Gastroesophageal sphincter (tissue), 4 donors: ENCODE results near the gene TTC32. TPM values are rescaled to one million over a fixed set of nuclear protein-coding genes. Genes with fewer than 3 reads are reported as not detected.

ENCODE experiments used
- ATAC-seq: fragments of 150-250 bp; one replicate; pipeline ENCODE4 v1.9.1; 2016; ENCODE audit warnings: mild to moderate bottlenecking, moderate library complexity
- H3K27ac ChIP-seq, 4 donors: fragments of 200-600 bp; sonication (generic) in 3 of 4; 1 replicate in 3 of 4; 2 replicates in 1 of 4; pipeline ENCODE4 v1.5.1; 2016 to 2019
- H3K27me3 ChIP-seq: fragments of 200-600 bp; sonication (generic); one replicate; pipeline ENCODE4 v1.5.1; 2019
- H3K36me3 ChIP-seq, 2 donors: fragments of 200-600 bp; sonication (generic); one replicate each; pipeline ENCODE4 v1.5.1; 2019; ENCODE audit warnings: control low read depth in 1 of 2
- H3K4me1 ChIP-seq, 3 donors: fragments of 200-600 bp; sonication (generic); 1 replicate in 2 of 3; 2 replicates in 1 of 3; pipeline ENCODE4 v1.5.1; 2016 to 2019; ENCODE audit warnings: control low read depth in 2 of 3
- H3K4me3 ChIP-seq, 2 donors: fragments of 200-600 bp; sonication (generic); one replicate each; pipeline ENCODE4 v1.5.1; 2019; ENCODE audit warnings: mild to moderate bottlenecking in 1 of 2, moderate library complexity in 1 of 2
- H3K9me3 ChIP-seq, 3 donors: fragments of 200-600 bp; sonication (generic); one replicate each; pipeline ENCODE4 v1.5.1; 2017 to 2019; ENCODE audit warnings: control low read depth in 2 of 3
- EP300 ChIP-seq: sonication (generic); formaldehyde crosslinking; IDR thresholded peaks from one replicate; pipeline ENCODE4 v1.6.1; 2017; ENCODE audit warnings: antibody characterized with exemption, mild to moderate bottlenecking
- POLR2A ChIP-seq, 2 donors: fragments of 450-650 bp; IDR thresholded peaks; one replicate each; pipeline ENCODE4 v1.6.1; 2017; ENCODE audit warnings: antibody characterized with exemption in 2 of 2, mild to moderate bottlenecking in 2 of 2, moderate library complexity in 1 of 2
- POLR2AphosphoS5 ChIP-seq: sonication (generic); formaldehyde crosslinking; IDR thresholded peaks from one replicate; pipeline ENCODE4 v1.6.1; 2017; ENCODE audit warnings: antibody characterized with exemption
- WGBS, 2 donors: methylation state at CpG; one replicate each; pipeline ENCODE4 v1.1.5; 2018; ENCODE audit warnings: low coverage in 1 of 2; 5-methylcytosine and 5-hydroxymethylcytosine counted together
- total RNA-seq, 4 donors: library from RNA; depleted of rRNA; stranded (reverse); fragments of >200 nt; gene quantifications; one replicate each; pipeline ENCODE4 v1.1.0, GENCODE V29; 2016
- TF ChIP-seq, protein P1 (sequence below), 4 experiments: fragments of 200-600 bp in 2 of 4; fragments of 450-650 bp in 2 of 4; sonication (generic) in 1 of 4; IDR thresholded peaks; one replicate each; pipeline ENCODE4 v1.5.1; 2017 to 2019; ENCODE audit warnings: antibody characterized with exemption in 4 of 4, mild to moderate bottlenecking in 2 of 4, moderate library complexity in 2 of 4

The TTC32 gene
- total RNA-seq, 4 donors from 2014 or later = 17.1 to 37.5 (median 17.9) TPM

DNA sequence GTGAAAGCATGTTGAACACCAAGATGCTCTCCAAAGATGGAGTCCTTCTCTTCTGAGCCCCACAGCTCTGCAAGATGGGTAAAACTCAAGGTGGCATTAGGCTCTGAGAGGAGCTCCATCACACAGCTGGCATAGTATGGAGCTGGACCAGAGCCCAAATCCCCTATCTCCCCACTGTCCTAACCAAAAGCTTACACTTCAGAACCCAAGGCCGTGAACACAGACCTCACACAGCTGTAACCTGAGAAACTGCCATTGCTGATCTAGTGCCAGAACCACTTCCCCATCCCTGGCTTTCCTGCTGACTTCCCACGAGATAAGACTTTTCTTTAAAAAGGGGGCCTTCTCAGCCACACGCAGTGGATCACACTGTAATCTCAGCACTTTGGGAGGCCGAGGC is 25.0 kb downstream of the TTC32 start:
- Histone ChIP-seq H3K27ac (no peak overlapping the region), H3K36me3 (no peaks in the 10 kb centered on the region), H3K4me1 (no peaks in the 10 kb centered on the region), H3K4me3 (no peak overlapping the region), H3K9me3 (no peaks in the 10 kb centered on the region), H3K27me3 (no peaks in the 10 kb centered on the region)
- no peak for ATAC-seq
- WGBS, 2 donors = 72% methylated on average over 2 of the region's 4 CpGs; no CpG with 5 or more reads in 1 of the 2 donors
- no peak for TF ChIP-seq EP300
- TF ChIP-seq, protein P1, sequence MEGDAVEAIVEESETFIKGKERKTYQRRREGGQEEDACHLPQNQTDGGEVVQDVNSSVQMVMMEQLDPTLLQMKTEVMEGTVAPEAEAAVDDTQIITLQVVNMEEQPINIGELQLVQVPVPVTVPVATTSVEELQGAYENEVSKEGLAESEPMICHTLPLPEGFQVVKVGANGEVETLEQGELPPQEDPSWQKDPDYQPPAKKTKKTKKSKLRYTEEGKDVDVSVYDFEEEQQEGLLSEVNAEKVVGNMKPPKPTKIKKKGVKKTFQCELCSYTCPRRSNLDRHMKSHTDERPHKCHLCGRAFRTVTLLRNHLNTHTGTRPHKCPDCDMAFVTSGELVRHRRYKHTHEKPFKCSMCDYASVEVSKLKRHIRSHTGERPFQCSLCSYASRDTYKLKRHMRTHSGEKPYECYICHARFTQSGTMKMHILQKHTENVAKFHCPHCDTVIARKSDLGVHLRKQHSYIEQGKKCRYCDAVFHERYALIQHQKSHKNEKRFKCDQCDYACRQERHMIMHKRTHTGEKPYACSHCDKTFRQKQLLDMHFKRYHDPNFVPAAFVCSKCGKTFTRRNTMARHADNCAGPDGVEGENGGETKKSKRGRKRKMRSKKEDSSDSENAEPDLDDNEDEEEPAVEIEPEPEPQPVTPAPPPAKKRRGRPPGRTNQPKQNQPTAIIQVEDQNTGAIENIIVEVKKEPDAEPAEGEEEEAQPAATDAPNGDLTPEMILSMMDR (IDR thresholded peaks at IDR 0.05) = no peak

DNA sequence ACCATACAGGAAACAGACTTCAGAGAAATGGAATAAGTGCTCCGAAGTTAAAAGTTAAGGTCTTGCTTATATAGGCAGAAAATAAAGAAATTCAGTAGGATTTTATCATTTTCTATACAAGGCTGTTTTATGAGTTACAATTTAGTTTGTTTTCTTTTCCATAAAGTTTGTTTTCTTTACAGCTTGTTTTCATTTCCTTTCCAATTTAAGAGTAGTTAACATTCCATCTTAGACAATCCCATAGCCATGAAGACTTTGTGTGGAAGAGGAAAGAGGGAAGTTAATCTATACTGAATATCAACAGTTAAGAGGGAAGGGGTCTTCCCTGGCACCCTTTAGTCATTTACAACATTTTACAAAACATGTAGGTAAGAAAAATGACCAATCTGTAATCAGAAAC is 26.5 kb downstream of the TTC32 start:
- ATAC-seq = no peak
- no peaks in the 10 kb centered on the region for H3K36me3 ChIP-seq
- H3K27ac ChIP-seq = no peak overlapping the region
- no peaks in the 10 kb centered on the region for H3K9me3 ChIP-seq
- no peaks in the 10 kb centered on the region for H3K4me1 ChIP-seq
- no peaks in the 10 kb centered on the region for H3K27me3 ChIP-seq
- 70 to 89% methylated on average over 1 of the region's 1 CpG for WGBS, 2 donors
- no peak overlapping the region for H3K4me3 ChIP-seq
- TF ChIP-seq EP300 (no peak), POLR2A (IDR thresholded peaks at IDR 0.05) (no peak), POLR2AphosphoS5 (no peak)
- TF ChIP-seq, protein P1 (IDR thresholded peaks at IDR 0.05) = no peak

DNA sequence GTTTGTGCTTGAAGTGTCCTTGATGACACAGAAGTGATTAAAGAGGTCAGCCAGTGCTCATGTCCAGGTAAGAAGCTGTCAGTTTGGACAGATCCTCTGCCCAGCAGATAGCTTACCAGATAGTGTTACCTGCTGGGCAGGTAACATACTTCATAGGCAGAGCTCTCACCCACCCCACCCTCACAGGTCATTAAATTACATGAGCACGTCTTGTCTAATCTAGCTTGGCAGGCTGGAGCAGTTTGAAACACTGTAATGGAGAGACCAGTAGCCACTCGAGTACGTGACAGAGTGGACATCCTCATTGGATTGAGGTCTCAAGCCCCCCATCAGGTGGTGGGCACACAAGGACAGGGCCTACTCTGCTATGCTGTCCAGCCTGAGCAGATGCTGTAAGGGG is 27.1 kb downstream of the TTC32 start:
- Histone ChIP-seq H3K36me3 (no peaks in the 10 kb centered on the region), H3K27me3 (no peaks in the 10 kb centered on the region), H3K4me3 (no peak overlapping the region), H3K27ac (no peak overlapping the region), H3K4me1 (no peaks in the 10 kb centered on the region), H3K9me3 (no peaks in the 10 kb centered on the region)
- 92% methylated on average over 2 of the region's 3 CpGs; no CpG with 5 or more reads in 1 of the 2 donors for WGBS, 2 donors
- no peak for ATAC-seq
- TF ChIP-seq POLR2A (IDR thresholded peaks at IDR 0.05) = no peak
- no peak for TF ChIP-seq EP300
- TF ChIP-seq, protein P1 (IDR thresholded peaks at IDR 0.05) = no peak
- no peak for TF ChIP-seq POLR2AphosphoS5

DNA sequence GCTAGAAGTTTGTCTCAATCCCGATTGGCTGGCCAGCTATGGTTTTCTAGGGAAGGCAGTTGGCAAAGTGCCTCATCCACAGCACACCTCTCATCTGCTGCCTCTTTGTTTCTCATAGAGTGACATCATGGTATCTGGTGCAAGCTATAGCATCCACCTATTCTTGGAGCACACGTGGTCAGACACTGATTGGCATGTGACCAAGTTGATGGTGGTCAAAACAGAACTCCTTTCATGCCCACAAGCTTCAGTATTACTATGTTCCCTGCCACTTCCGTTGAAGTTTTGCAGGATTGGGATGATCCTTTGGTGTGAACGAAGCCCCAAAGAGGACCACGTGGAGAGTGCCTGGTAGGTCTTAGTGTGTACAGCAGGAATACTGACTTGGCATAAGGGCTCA is 28.8 kb downstream of the TTC32 start:
- no peaks in the 10 kb centered on the region for H3K27me3 ChIP-seq
- peaks cover 0 to 12% (median 9%) of the 10 kb centered on the region in 3 donors for H3K4me1 ChIP-seq
- H3K36me3 ChIP-seq = no peaks in the 10 kb centered on the region
- no peak overlapping the region for H3K27ac ChIP-seq
- no peak overlapping the region for H3K4me3 ChIP-seq
- TF ChIP-seq EP300 = no peak
- no peak for TF ChIP-seq POLR2A (IDR thresholded peaks at IDR 0.05)
- H3K9me3 ChIP-seq = no peaks in the 10 kb centered on the region
- ATAC-seq = no peak
- WGBS, 2 donors = 80 to 93% methylated on average over 3 to 5 of the region's 5 CpGs

DNA sequence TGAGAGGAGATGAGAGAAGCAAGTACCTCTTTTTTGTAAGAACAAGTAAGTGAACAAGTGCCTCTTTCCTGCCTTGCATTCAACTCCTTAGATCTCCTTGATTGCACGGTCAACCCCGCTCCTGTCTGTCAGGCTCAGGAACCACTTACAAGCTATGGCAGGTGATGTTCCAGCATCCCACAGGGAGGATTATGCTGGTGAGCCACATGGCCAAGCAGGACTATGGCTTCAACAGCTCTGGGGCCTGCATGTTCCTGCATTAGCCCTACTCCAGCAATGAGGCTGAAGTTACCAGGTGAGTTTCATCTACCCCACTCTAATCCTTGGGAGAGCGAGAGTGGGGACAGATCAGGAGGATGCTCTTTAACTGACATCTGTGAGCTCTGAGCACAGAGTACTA is 29.5 kb downstream of the TTC32 start:
- no peak for ATAC-seq
- H3K4me1 ChIP-seq = peaks cover 0 to 12% (median 9%) of the 10 kb centered on the region in 3 donors
- whole genome bisulfite sequencing, 2 donors = 86 to 100% methylated on average over 1 to 3 of the region's 3 CpGs
- no peaks in the 10 kb centered on the region for H3K9me3 ChIP-seq
- TF ChIP-seq POLR2A (IDR thresholded peaks at IDR 0.05) = no peak
- no peak for TF ChIP-seq EP300
- TF ChIP-seq POLR2AphosphoS5 = no peak
- TF ChIP-seq, protein P1 (IDR thresholded peaks at IDR 0.05) = no peak
- no peaks in the 10 kb centered on the region for H3K27me3 ChIP-seq
- H3K36me3 ChIP-seq = no peaks in the 10 kb centered on the region
- H3K27ac ChIP-seq = no peak overlapping the region
- no peak overlapping the region for H3K4me3 ChIP-seq
